Measurements from ENCODE around the gene APCDD1L.
"Not testable (repeated sequence)": the region's sequence is repeated elsewhere in the genome, so short reads cannot be mapped to it uniquely, and the experiment has no call there.

Gene APCDD1L

DNA sequence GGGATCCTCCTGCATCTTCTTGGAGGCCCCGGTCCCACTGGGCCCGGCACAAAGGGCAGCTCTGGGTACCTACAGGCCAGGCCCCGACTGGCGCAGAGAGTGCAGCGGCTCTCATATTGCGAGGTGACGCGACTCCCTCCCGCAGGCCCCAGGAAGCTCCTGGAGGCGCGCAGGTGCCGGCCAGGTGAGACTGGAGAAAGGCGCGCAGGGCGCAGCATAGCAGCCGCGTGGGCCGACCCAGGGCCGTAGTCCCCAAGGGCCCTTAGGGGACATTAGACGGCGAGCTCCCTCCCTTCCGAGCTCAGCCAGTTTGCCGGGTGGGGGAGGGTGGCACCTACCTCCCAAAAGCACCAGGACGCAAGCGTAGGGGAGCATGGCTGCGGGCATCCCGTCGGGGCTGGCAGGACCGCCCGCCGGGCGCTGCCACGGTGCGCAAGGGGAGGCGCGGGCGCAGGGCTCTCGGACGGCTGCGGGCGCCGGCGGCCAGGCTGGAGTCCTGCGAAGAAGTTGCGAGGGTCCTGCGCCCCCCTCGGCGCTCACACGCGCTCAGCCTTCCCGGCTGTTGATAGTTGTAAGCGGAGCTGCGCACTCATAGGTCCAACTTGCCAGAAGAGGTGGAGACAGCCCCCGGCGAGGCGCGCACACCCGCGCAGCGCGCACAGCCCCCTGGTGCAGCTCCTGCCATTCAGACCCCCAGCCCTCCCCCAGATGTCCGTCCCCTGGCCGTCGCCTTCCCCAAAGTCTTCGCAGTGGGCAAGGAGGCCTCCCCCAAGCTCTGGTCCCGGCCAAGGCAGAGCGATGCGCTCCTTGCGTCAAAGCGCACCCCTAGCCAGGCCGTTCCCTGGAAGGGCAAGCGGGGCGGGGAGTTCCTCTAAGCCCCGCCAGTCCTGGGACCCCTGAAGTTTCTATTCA, 622 bp downstream of the APCDD1L start:
- no peak for DNase-seq (ENCODE audit: low spot score)

GRCh38 chr20:58513580-58514285, 1.5 kb downstream of the APCDD1L start:
- no peak for DNase-seq (ENCODE audit: low spot score)

GRCh38 chr20:58512808-58513552, 2.2 kb downstream of the APCDD1L start:
- DNase-seq (ENCODE audit: low spot score) = no peak

- DNase-seq (ENCODE audit: low spot score) = no peak
Observed at GRCh38 chr20:58511861-58512260, 3.3 kb downstream of the APCDD1L start.

DNA sequence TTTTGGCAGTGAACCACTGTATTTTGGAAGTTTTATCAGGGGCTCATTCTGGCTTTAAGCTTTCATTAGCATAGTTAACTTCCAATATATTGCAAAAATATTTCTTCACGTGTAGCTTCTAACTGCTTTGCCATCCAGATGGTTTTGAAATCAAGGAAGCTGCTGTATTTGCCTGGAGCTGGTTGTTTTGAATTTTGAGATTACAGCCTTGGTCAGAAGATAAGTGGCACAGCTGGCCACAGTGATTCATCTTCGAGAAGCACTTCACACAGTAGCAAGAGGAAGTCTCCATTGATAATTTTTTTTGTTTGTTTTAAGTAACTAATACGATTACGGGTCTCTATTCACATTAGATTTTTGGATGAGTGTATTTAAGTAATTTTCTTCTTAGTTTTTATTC, 3.8 kb downstream of the APCDD1L start:
- no peak for DNase-seq (ENCODE audit: low spot score)

- DNase-seq (ENCODE audit: low spot score) = no peak
Observed at GRCh38 chr20:58510921-58511320, 4.3 kb downstream of the APCDD1L start.

GRCh38 chr20:58508762-58509395, 6.3 kb downstream of the APCDD1L start:
- DNase-seq (ENCODE audit: low spot score) = no peak

DNA sequence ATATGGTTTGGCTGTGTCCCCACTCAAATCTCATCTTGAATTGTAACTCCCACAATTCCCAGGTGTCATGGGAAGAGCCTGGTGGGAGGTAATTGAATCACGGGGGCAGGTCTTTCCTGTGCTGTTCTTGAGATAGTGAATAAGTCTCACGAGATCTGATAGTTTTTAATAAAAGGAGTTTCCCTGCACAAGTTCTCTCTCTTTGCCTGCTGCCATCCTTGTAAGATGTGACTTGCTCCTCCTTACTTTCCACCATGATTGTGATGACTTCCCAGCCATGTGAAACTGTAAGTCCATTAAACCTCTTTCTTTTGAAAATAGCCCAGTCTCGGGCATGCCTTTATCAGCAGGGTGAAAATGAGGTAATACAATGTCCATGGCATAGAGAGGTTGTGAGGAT, 8.2 kb downstream of the APCDD1L start:
- DNase-seq (ENCODE audit: low spot score) = not testable (repeated sequence)

DNA sequence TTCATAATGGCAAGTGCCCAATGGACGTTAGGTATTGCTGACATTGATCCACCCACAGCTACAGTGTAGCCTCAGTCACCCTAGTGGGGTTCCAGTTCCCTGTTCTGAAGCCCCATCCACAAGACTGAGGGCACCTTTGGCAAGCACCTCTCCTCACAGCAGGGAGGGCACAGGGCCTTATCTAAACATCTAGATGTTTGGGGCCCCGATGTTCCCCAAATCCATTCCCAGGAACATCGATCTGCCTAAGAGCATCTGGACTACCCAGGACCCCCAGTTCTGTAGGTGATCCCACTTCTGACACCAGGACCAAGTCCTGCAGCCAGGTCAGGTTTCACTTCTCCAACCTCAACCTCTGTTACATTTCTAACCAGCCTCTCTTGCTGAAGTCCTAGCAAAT, 10.6 kb downstream of the APCDD1L start:
- no peak for DNase-seq (ENCODE audit: low spot score)

DNA sequence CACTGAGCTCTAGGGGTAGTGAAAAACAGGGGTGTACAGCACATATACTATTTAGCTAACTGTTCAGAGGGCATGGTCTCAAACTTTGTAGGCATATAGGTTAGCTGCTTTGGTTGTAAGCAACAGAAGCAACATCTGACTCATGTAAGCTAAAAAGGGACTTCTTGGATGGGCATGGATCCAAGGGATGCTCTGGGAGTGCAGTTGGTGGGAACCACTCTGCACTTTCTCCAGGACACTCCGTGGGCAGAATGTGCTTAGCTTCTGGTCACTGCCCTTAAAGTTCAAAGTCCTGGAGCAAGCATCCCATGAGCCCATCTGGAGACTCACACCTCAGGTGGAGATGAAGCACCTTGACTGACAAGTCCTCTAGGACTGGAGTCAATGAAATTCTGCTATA, 11.5 kb downstream of the APCDD1L start:
- DNase-seq (ENCODE audit: low spot score) = no peak

DNA sequence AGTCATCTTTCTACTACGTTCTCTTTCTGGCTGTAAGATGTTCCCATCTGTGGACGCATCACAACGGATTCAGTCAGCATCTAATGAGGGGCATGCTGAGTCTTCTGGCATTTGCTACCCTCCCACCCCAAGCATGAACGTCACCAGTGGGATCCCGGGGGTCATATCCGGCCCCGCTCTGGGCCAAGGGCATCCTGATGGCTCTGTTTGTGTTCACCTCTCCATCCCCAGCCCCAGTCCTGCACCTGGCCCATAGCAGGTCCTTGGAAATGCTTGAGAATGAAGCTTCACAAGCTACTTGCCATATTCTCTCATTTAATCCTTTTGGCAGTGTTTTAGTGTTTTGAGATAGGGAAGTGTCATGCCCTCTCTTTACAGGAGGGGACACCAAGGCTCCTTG, 14.9 kb downstream of the APCDD1L start:
- no peak for DNase-seq (ENCODE audit: low spot score)

- no peak for DNase-seq (ENCODE audit: low spot score)
Observed at GRCh38 chr20:58498470-58499068, 16.6 kb downstream of the APCDD1L start.

DNA sequence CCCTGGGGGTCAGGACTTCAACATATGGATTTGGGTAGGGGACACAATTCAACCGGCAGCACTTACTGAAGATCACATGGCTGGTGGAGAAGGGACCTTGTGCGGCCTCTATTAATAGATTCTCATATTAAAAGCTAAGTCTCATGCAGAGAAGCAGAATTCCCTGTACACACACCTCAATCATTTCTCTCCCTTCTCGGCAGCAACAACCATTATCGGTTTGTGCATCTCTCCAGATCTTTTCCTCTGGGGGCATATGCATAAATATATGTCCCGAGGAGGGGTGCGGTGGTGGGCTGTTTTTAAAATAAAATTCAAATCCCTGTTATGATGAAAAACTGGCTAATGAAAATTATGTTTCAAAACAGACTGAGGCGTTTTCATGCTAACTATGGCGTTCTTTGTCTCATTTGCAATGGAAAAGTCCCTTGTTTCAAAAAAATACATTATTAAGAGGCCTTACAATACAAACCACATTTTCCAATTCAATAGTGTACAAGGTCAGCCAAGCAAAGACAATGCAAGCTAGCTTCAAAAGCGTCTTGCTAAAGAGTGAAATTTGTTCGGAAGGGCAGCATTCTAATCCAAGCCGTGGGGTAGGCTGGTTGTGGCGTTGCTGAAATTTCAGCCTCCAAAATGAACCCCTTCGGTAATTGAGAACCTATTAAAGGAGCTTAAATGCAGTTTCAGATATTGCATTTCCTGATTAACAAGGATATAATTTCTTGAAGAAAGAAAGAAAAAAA, 17.3 kb downstream of the APCDD1L start:
- DNase-seq (ENCODE audit: low spot score) = no peak

DNA sequence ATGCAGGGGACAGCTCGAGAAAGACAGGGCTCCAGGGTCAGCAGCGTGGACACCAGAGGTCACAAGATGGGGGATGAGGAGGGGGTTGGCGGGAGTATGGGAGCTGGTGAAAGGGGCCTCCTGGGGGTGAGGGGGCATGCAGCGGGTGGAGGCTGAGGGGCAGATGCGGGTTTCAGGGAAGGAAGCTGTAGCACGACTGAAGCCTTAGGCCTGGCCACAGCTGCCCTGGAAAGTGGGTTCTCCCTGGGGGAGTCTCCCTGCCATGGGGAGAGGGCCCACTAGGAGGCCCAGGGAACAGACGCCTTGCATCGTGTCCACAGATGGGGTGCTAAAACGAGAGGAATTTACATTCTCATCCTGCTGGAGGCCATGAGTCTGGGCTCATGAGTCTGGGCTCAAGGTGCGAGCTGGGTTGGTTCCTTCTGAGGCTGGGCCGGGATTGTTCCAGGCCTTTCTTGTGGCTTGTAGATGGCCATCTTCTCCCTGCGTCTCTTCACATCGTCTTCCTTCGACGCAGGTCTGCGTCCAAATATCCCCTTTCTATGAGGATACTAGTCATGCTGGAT, 18.0 kb downstream of the APCDD1L start:
- DNase-seq (ENCODE audit: low spot score) = no peak

DNA sequence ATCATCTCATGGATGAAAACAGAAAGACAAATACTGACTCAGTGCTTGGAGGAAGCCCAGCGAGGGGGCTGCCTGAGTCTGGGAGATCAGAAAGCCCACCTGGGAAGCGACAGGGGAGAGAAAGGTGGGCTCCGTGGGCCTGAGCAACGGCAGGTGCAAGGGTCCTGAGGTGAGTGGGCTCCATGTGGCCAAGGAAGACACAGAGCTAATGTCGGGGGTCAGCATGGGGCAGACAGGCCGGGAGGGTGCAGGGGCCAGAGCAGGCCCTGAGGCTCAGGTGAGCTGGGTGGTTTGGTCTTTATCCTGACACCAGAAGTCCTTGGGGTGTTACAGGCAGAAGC, 18.8 kb downstream of the APCDD1L start:
- no peak for DNase-seq (ENCODE audit: low spot score)

- no peak for DNase-seq (ENCODE audit: low spot score)
Observed at GRCh38 chr20:58495623-58496428, 19.4 kb downstream of the APCDD1L start.

- no peak for DNase-seq (ENCODE audit: low spot score)
Observed at GRCh38 chr20:58494923-58495622, 20.1 kb downstream of the APCDD1L start.

DNA sequence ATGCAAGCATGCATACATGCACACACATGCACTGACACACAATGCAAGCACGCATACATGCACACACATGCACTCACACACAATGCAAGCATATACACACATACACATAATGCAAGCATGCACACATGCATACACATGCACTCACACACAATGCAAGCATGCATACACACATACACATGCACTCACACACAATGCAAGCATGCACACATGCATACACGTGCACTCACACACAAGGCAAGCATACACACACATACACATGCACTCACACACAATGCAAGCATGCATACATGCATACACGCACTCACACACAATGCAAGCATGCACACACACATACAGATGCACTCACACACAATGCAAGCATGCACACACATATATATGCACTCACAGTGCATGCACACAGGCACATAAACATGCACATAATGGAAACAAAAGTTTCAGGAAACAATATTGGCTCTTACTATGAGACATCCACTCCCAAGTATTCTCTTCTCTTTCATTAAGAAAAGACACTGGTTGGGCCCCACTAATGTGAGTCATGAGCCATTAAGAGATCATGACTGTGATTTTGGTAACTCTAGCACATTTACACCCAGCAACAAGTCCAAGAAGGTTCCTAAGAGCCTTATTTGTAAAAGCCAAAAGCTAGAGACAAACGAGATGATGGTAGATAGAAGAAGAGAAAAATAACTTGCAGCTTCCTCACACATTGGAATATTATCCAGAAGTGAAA, 22.2 kb downstream of the APCDD1L start:
- no peak for DNase-seq (ENCODE audit: low spot score)

All from activated CD4-positive, alpha-beta T cell treated with anti-CD3 and anti-CD28 coated beads, Interleukin-2, Interleukin-4, amounts not matched to agents 100 ng/mL and 50 ng/mL, durations not matched to agents 16 hours and 8 hours (primary cell).